ENCODE results near the gene HOXA6. TPM values are rescaled to one million over a fixed set of nuclear protein-coding genes. Genes with fewer than 3 reads are reported as not detected.

Gene HOXA6
- total and polyA plus RNA-seq, 2 experiments from 2014 or later, result not detected

DNA sequence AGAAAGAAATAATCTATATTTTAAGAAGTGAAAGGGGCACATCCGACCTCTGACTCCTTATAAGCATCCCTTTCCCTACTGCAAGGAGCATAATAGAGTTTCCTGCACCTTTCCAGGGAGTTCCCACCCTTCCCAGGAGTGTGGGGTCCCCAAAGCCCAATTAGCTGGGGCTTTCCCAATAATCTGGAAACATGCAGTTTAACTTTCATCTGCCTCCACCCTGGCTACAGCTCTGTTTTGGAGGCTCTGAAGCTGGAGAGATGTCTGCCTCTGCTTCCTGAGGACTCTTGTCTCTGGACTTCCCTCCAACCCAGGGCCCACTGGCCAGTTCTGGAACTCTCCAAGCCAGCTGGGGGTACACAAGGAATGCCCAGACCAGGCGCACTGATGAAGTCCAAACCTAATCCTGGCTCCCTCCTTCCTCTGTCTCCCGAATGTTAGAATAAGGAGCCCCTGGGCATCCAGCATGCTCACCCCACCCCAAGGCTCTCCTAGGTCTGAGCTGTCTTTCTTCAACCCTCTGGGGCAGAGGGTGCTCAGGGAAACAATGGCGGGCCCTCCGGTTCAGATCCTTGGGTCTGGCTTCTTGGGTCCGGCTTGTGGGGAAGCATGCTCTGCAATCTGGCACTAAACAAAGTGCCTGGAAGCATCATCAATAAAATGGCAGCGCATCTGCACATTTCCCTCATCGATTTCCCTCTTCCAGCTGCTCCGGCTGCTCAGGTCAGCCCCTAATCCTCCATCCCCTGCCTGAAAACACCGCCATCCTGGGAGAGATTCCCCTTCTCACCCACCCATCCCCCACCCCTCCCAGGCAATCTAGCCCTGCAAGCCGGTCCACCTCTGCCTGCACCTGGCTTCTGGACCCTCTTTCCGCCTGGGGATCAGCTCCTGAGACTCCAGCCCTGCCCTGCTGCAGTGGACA, 30.4 kb downstream of the HOXA6 start:
- Histone ChIP-seq H3K79me2 (replicated peaks; ENCODE audit: insufficient read depth) (no peaks in the 10 kb centered on the region), H4K20me1 (replicated peaks; ENCODE audit: insufficient read depth) (peaks cover 65% of the 10 kb centered on the region), H3K27ac (ENCODE audit: low read depth) (no peak overlapping the region), H3K27me3 (ENCODE audit: insufficient read depth) (peaks cover 97% of the 10 kb centered on the region), H3K4me2 (peak overlapping the region; percentile 57; the same call in 1 of the 2 replicates), H3K4me3 (0 out of 2 replicates have a peak overlapping the region, but pooled peaks have one; percentile 32), H2AFZ (no peak overlapping the region), H3K9me2 (ENCODE audit: insufficient read depth) (no peaks in the 10 kb centered on the region), H3K4me1 (ENCODE audit: insufficient read depth) (peaks cover 33% of the 10 kb centered on the region), H3K36me3 (ENCODE audit: insufficient read depth) (no peaks in the 10 kb centered on the region), H3F3A (replicated peaks; ENCODE audit: low read depth) (peaks cover 50% of the 10 kb centered on the region)
- no peaks in the 10 kb centered on the region for H3K36me3 Mint-ChIP-seq (ENCODE audit: low read depth)
- no peak overlapping the region for H3K4me3 Mint-ChIP-seq
- peak; percentile 19 for ATAC-seq
- TF ChIP-seq CREB1 (CRISPR knock-in tag; IDR thresholded peaks at IDR 0.05; ENCODE audit: low read depth) (no peak), EZH2 (IDR thresholded peaks at IDR 0.05; ENCODE audit: low read depth, unreplicated experiment) (peak; percentile 72)
- peak; percentile 75 for DNase-seq (ENCODE audit: low spot score)
- peaks cover 4% of the 10 kb centered on the region; the same call in 1 of the 3 replicates for H3K9me3 Mint-ChIP-seq
- peaks cover 9% of the 10 kb centered on the region for H3K4me1 Mint-ChIP-seq
- H3K27me3 Mint-ChIP-seq (ENCODE audit: insufficient read depth, low read depth, poor library complexity), result peaks cover 95% of the 10 kb centered on the region
- no peak overlapping the region for H3K27ac Mint-ChIP-seq

DNA sequence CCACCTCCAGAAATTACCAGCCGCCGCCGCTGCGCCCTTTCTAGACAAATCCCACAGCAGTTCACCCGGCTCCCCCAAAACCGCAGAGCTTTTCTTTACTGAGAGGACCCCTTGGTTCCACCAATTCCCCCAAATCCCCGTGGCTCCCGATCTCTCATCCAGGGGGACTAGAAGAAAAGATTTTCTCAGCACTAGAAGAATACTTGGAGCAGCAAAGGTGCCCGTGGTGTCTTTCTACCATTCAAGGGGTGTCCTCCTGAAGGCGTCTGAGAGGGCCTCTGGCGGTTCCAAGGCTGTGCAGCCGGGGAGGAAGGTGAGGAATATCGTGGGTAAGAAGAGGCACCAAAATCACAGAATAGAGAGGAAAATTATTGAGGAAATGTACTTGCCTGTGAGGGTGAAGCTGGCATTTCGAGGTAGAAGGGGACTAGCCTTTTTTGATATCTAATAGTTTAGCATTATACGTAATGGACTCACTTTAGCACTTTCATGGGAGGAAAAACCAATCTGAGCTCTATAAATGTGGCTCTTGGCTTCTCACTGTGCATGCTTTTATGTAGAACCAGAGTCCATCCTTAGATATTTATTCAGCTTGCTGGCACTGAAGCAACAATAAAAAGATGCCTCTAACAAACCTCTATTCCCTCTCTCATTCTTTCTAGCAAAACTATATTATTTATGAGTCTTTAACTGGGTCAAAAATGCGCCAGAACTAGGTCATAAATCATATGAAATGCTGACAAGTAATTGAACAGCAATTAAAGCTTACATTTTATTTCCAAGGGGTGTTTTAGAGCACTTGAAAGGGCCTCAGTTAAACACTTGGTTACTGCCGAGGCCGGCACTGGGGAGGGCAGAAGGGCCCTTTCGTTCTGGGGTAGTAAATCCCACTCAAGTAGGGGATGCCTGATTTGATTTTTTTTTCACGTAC, 31.3 kb downstream of the HOXA6 start:
- ATAC-seq (no peak), DNase-seq (ENCODE audit: low spot score) (no peak)
- no peak overlapping the region for H3K4me3 Mint-ChIP-seq
- H3K27ac ChIP-seq (ENCODE audit: low read depth), result no peak overlapping the region
- peak; percentile 98 for TF ChIP-seq EZH2 (IDR thresholded peaks at IDR 0.05; ENCODE audit: low read depth, unreplicated experiment)
- TF ChIP-seq, protein P1, sequence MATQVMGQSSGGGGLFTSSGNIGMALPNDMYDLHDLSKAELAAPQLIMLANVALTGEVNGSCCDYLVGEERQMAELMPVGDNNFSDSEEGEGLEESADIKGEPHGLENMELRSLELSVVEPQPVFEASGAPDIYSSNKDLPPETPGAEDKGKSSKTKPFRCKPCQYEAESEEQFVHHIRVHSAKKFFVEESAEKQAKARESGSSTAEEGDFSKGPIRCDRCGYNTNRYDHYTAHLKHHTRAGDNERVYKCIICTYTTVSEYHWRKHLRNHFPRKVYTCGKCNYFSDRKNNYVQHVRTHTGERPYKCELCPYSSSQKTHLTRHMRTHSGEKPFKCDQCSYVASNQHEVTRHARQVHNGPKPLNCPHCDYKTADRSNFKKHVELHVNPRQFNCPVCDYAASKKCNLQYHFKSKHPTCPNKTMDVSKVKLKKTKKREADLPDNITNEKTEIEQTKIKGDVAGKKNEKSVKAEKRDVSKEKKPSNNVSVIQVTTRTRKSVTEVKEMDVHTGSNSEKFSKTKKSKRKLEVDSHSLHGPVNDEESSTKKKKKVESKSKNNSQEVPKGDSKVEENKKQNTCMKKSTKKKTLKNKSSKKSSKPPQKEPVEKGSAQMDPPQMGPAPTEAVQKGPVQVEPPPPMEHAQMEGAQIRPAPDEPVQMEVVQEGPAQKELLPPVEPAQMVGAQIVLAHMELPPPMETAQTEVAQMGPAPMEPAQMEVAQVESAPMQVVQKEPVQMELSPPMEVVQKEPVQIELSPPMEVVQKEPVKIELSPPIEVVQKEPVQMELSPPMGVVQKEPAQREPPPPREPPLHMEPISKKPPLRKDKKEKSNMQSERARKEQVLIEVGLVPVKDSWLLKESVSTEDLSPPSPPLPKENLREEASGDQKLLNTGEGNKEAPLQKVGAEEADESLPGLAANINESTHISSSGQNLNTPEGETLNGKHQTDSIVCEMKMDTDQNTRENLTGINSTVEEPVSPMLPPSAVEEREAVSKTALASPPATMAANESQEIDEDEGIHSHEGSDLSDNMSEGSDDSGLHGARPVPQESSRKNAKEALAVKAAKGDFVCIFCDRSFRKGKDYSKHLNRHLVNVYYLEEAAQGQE (IDR thresholded peaks at IDR 0.05; ENCODE audit: unreplicated experiment), result no peak
- peaks cover 8% of the 10 kb centered on the region; the same call in 2 of the 3 replicates for H3K9me3 Mint-ChIP-seq
- no peak overlapping the region for H3K27ac Mint-ChIP-seq
- no peaks in the 10 kb centered on the region for H3K36me3 ChIP-seq (ENCODE audit: insufficient read depth)
- H4K20me1 ChIP-seq (replicated peaks; ENCODE audit: insufficient read depth), result peaks cover 67% of the 10 kb centered on the region
- no peaks in the 10 kb centered on the region for H3K36me3 Mint-ChIP-seq (ENCODE audit: low read depth)
- H3K79me2 ChIP-seq (replicated peaks; ENCODE audit: insufficient read depth), result no peaks in the 10 kb centered on the region
- peaks cover 95% of the 10 kb centered on the region for H3K27me3 Mint-ChIP-seq (ENCODE audit: insufficient read depth, low read depth, poor library complexity)
- peaks cover 9% of the 10 kb centered on the region for H3K4me1 Mint-ChIP-seq
- H3K4me1 ChIP-seq (ENCODE audit: insufficient read depth), result peaks cover 31% of the 10 kb centered on the region
- peaks cover 97% of the 10 kb centered on the region for H3K27me3 ChIP-seq (ENCODE audit: insufficient read depth)
- no peaks in the 10 kb centered on the region for H3K9me2 ChIP-seq (ENCODE audit: insufficient read depth)
- no peak overlapping the region for H2AFZ ChIP-seq
- H3K4me2 ChIP-seq, result no peak overlapping the region
- no peak overlapping the region for H3K4me3 ChIP-seq
- peaks cover 48% of the 10 kb centered on the region for H3F3A ChIP-seq (replicated peaks; ENCODE audit: low read depth)

All from GM23338 (cell line).